Measurements from ENCODE around the gene QTRT2.

QTRT2 gene

GRCh38 chr3:114119776-114120175, 63.2 kb downstream of the QTRT2 start:
- in situ Hi-C loops (cut with MboI; ENCODE audit: low sequenced_read_pairs) = no loop called here

DNA sequence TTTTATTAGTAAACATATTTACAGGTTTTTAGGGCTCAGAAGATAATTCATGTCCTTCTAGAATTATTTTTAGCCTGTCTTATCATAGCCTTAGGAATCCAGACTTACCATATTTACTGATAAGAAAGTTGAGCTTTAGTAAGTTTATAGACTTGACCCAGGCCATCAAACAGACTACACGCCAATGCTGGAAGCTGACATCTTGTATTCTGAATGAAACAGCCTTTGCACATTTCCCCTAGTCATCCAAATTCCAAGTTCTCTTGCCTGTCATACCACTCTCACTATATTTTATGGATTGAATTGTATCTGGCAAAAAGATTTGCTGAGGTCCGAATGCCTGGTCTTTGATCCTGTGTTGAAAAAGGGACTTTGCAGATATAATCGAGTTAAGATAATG, 63.7 kb downstream of the QTRT2 start:
- in situ Hi-C loops (cut with MboI; ENCODE audit: low sequenced_read_pairs) = no loop called here

DNA sequence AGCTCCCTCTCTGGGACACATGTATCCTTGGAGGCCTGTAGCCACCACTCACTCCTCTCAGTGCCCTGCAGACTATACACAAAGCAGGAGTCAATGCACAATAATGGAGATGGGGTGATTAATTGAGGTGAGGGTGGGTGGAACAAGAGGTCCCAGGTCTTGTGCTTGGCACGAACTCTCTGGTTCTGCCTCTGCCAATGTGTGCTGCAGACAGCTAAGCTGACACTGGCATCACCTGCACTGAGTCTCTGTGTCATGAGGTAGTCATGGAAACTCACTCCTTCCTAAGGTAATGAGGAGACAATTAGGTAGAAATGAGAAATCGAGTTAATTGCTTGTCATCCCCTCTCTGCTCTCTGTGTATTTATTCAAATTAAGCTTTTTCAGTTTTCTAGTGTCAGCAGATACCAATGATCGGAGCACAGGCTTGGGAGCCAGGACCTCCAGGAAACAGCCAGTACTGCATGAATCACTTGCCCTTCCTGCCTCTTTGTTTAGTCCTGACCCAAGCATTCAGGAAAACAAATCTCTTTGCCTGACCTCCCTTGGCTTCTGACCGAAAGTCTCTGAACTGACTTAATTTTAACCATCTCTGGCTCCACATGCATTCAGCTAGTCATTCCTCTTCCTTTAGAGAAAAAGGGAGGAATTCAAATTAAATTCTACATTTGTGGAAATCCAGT, 65.6 kb downstream of the QTRT2 start:
- in situ Hi-C loops (cut with MboI; ENCODE audit: low sequenced_read_pairs) = no loop called here

DNA sequence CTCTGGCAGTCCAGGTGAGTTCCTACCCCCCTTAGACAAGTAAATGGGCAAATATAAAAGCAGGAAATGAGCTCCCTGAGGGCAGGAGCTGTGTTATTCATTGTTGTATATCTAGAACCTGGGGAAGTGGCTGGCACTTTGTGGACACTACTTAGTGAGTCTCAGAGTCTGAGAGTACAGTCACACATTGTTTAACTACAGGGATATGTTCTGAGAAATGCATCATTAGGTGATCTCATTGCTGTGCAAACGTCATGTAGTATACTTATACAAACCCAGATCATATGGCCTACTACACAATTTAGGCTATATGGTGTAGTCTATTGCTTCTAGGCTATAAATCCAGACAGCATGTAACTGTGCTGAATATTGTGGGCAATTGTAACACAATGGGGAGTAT, 69.9 kb downstream of the QTRT2 start:
- in situ Hi-C loops (cut with MboI; ENCODE audit: low sequenced_read_pairs) = no loop called here

DNA sequence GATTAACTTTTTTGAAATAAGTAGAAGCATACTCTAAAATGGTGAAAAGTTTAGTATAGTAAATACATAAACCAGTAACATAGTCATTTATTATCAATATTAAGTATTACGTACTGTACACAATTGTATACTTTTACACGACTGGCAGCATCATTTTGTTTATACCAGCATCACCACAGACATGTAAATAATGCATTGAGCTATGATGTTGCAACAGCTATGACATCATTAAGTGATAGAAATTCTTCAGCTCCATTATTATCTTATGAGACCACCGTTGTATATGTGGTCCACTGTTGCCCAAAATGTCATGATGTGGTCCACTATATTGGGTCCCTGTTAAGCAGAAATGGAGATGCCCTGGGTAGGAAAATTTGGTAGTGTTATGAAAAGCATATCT, 71.0 kb downstream of the QTRT2 start:
- in situ Hi-C loops (cut with MboI; ENCODE audit: low sequenced_read_pairs) = no loop called here

DNA sequence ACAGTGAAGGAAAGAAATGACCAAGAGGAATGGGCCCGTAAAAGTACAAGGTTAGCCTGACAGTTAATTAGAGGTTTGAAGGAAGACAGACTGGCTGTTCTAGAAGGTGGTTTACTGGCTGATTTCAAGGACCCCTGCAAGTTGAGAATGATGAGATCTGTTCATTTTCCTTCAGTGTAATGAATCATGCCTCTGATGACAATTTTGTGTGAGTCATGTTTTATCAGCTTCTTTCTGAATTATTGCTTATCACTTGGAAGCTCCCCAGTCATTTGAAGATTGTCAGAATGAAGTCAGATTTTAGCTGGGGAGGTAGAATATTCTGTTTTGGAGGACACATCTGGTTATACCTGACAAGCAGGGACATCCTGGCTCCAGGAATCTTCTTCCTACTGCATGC, 71.7 kb downstream of the QTRT2 start:
- in situ Hi-C loops (cut with MboI; ENCODE audit: low sequenced_read_pairs) = no loop called here

DNA sequence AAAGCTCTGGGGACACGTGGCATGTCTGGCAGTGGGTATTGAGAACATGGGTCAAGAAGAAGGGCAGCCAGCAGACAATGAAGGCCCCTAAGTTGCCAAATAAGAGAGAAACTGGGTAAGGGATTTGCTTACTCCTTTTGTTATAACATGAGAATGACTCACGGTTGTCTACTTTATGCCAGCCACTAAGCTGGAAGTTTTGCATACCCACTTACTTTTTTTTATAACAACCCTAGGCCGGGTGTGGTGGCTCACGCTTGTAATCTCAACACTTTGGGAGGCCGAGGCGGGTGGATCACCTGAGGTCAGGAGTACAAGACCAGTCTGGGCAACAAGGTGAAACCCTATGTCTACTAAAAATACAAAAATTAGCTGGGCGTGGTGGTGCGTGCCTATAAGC, 72.3 kb downstream of the QTRT2 start:
- in situ Hi-C loops (cut with MboI; ENCODE audit: low sequenced_read_pairs) = no loop called here

DNA sequence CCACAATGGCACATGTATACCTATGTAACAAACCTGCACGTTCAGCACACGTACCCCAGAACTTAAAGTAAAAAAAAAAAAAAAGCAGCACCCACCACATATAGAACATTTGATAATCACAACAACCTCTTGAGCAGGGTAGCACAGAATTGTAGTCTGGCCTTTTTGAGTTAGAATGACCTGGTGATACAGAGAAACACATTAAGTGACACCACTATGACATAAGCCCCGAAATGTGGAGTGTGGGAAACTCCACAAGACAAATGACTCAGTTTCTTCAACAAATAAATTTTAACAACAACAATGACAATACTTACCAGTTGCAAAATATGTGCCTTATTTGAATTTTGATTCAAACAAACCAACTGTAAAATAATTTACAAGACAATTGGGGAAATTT, 76.0 kb downstream of the QTRT2 start:
- in situ Hi-C loops (cut with MboI; ENCODE audit: low sequenced_read_pairs) = no loop called here

- in situ Hi-C loops (cut with MboI; ENCODE audit: low sequenced_read_pairs) = no loop called here
Observed at GRCh38 chr3:114133947-114134346, 77.4 kb downstream of the QTRT2 start.
